ENCODE results near the gene DAPP1. TPM values are rescaled to one million over a fixed set of nuclear protein-coding genes. Genes with fewer than 3 reads are reported as not detected.

Gene DAPP1
- total RNA-seq, 1 donor from 2014 or later = 0.74 TPM

GRCh38 chr4:99824070-99824599 is 7.5 kb downstream of the DAPP1 start:
- no peak for DNase-seq
- Histone ChIP-seq H3K27me3 (ENCODE audit: low read depth) (no peaks in the 10 kb centered on the region), H3K27ac (replicated peaks) (no peak overlapping the region), H3K36me3 (no peaks in the 10 kb centered on the region), H3K4me1 (peaks cover 13% of the 10 kb centered on the region), H3K9me3 (replicated peaks) (no peaks in the 10 kb centered on the region), H3K4me3 (no peak overlapping the region)
- TF ChIP-seq CTCF (IDR thresholded peaks at IDR 0.05; ENCODE audit: borderline replicate concordance) = no peak
- intact Hi-C loops (cut with micrococcal nuclease) = no loop called here

- no peaks in the 10 kb centered on the region for H3K27me3 ChIP-seq (ENCODE audit: low read depth)
- intact Hi-C loops (cut with micrococcal nuclease) = no loop called here
- H3K4me1 ChIP-seq = peaks cover 13% of the 10 kb centered on the region
- DNase-seq = no peak
- no peaks in the 10 kb centered on the region for H3K9me3 ChIP-seq (replicated peaks)
- H3K4me3 ChIP-seq = no peak overlapping the region
- TF ChIP-seq CTCF (IDR thresholded peaks at IDR 0.05; ENCODE audit: borderline replicate concordance) = no peak
- H3K27ac ChIP-seq (replicated peaks) = no peak overlapping the region
- H3K36me3 ChIP-seq = no peaks in the 10 kb centered on the region
Observed at GRCh38 chr4:99825272-99825671, 8.6 kb downstream of the DAPP1 start.

GRCh38 chr4:99826016-99826415 is 9.4 kb downstream of the DAPP1 start:
- no peaks in the 10 kb centered on the region for H3K36me3 ChIP-seq
- H3K27me3 ChIP-seq (ENCODE audit: low read depth) = no peaks in the 10 kb centered on the region
- peaks cover 13% of the 10 kb centered on the region for H3K4me1 ChIP-seq
- intact Hi-C loops (cut with micrococcal nuclease) = no loop called here
- no peak for TF ChIP-seq CTCF (IDR thresholded peaks at IDR 0.05; ENCODE audit: borderline replicate concordance)
- no peaks in the 10 kb centered on the region for H3K9me3 ChIP-seq (replicated peaks)
- H3K27ac ChIP-seq (replicated peaks) = no peak overlapping the region
- DNase-seq = no peak
- H3K4me3 ChIP-seq = no peak overlapping the region

- intact Hi-C loops (cut with micrococcal nuclease) = no loop called here
- Histone ChIP-seq H3K4me3 (no peak overlapping the region), H3K36me3 (no peaks in the 10 kb centered on the region), H3K27ac (replicated peaks) (no peak overlapping the region), H3K27me3 (ENCODE audit: low read depth) (no peaks in the 10 kb centered on the region), H3K4me1 (peaks cover 3% of the 10 kb centered on the region), H3K9me3 (replicated peaks) (no peaks in the 10 kb centered on the region)
- DNase-seq = no peak
- TF ChIP-seq CTCF (IDR thresholded peaks at IDR 0.05; ENCODE audit: borderline replicate concordance) = no peak
Observed at GRCh38 chr4:99827454-99827853, 10.8 kb downstream of the DAPP1 start.

GRCh38 chr4:99827857-99828256 is 11.2 kb downstream of the DAPP1 start:
- Histone ChIP-seq H3K36me3 (no peaks in the 10 kb centered on the region), H3K9me3 (replicated peaks) (no peaks in the 10 kb centered on the region), H3K27me3 (ENCODE audit: low read depth) (no peaks in the 10 kb centered on the region), H3K27ac (replicated peaks) (no peak overlapping the region), H3K4me1 (no peaks in the 10 kb centered on the region), H3K4me3 (no peak overlapping the region)
- intact Hi-C loops (cut with micrococcal nuclease) = no loop called here
- DNase-seq = no peak
- no peak for TF ChIP-seq CTCF (IDR thresholded peaks at IDR 0.05; ENCODE audit: borderline replicate concordance)

All from left ventricle myocardium inferior (tissue), 1 donor.